Measurements from ENCODE around the gene PEX11G. TPM values are rescaled to one million over a fixed set of nuclear protein-coding genes. Genes with fewer than 3 reads are reported as not detected.

The PEX11G gene
- total and polyA plus RNA-seq, 2 experiments from 2014 or later = 2.2 TPM

- ATAC-seq (no peak), DNase-seq (ENCODE audit: low spot score) (no peak)
- Histone ChIP-seq H3K27ac (ENCODE audit: low read depth) (no peak overlapping the region), H3K9me2 (ENCODE audit: insufficient read depth) (no peaks in the 10 kb centered on the region), H3K4me1 (ENCODE audit: insufficient read depth) (no peaks in the 10 kb centered on the region), H3K4me3 (no peak overlapping the region), H4K20me1 (replicated peaks; ENCODE audit: insufficient read depth) (no peaks in the 10 kb centered on the region), H3K36me3 (ENCODE audit: insufficient read depth) (no peaks in the 10 kb centered on the region; the same call in 1 of the 2 replicates), H3K4me2 (no peak overlapping the region), H3K27me3 (ENCODE audit: insufficient read depth) (no peaks in the 10 kb centered on the region), H3F3A (replicated peaks; ENCODE audit: low read depth) (no peaks in the 10 kb centered on the region), H3K79me2 (replicated peaks; ENCODE audit: insufficient read depth) (no peaks in the 10 kb centered on the region), H2AFZ (no peak overlapping the region)
- Mint-ChIP-seq H3K9me3 (no peaks in the 10 kb centered on the region), H3K4me3 (no peak overlapping the region), H3K36me3 (ENCODE audit: low read depth) (peaks cover 3% of the 10 kb centered on the region; the same call in 1 of the 3 replicates), H3K27ac (no peak overlapping the region), H3K27me3 (ENCODE audit: insufficient read depth, low read depth, poor library complexity) (peaks cover 5% of the 10 kb centered on the region), H3K4me1 (no peaks in the 10 kb centered on the region)
- no peak for TF ChIP-seq REST (IDR thresholded peaks at IDR 0.05; ENCODE audit: unreplicated experiment)
- TF ChIP-seq POLR2AphosphoS5 (IDR thresholded peaks at IDR 0.05; ENCODE audit: low read depth) = no peak
- no peak for TF ChIP-seq CREB1 (CRISPR knock-in tag; IDR thresholded peaks at IDR 0.05; ENCODE audit: low read depth)
- no peak for TF ChIP-seq ZNF331 (CRISPR knock-in tag; IDR thresholded peaks at IDR 0.05; ENCODE audit: low read depth)
- TF ChIP-seq, protein P1, sequence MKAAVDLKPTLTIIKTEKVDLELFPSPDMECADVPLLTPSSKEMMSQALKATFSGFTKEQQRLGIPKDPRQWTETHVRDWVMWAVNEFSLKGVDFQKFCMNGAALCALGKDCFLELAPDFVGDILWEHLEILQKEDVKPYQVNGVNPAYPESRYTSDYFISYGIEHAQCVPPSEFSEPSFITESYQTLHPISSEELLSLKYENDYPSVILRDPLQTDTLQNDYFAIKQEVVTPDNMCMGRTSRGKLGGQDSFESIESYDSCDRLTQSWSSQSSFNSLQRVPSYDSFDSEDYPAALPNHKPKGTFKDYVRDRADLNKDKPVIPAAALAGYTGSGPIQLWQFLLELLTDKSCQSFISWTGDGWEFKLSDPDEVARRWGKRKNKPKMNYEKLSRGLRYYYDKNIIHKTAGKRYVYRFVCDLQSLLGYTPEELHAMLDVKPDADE (IDR thresholded peaks at IDR 0.05) = no peak
- TF ChIP-seq JUNB (IDR thresholded peaks at IDR 0.05; ENCODE audit: unreplicated experiment) = no peak
- no peak for TF ChIP-seq STAT1 (IDR thresholded peaks at IDR 0.05; ENCODE audit: unreplicated experiment)
- TF ChIP-seq EZH2phosphoT487 (IDR thresholded peaks at IDR 0.05; ENCODE audit: unreplicated experiment) = no peak
- TF ChIP-seq, protein P2, sequence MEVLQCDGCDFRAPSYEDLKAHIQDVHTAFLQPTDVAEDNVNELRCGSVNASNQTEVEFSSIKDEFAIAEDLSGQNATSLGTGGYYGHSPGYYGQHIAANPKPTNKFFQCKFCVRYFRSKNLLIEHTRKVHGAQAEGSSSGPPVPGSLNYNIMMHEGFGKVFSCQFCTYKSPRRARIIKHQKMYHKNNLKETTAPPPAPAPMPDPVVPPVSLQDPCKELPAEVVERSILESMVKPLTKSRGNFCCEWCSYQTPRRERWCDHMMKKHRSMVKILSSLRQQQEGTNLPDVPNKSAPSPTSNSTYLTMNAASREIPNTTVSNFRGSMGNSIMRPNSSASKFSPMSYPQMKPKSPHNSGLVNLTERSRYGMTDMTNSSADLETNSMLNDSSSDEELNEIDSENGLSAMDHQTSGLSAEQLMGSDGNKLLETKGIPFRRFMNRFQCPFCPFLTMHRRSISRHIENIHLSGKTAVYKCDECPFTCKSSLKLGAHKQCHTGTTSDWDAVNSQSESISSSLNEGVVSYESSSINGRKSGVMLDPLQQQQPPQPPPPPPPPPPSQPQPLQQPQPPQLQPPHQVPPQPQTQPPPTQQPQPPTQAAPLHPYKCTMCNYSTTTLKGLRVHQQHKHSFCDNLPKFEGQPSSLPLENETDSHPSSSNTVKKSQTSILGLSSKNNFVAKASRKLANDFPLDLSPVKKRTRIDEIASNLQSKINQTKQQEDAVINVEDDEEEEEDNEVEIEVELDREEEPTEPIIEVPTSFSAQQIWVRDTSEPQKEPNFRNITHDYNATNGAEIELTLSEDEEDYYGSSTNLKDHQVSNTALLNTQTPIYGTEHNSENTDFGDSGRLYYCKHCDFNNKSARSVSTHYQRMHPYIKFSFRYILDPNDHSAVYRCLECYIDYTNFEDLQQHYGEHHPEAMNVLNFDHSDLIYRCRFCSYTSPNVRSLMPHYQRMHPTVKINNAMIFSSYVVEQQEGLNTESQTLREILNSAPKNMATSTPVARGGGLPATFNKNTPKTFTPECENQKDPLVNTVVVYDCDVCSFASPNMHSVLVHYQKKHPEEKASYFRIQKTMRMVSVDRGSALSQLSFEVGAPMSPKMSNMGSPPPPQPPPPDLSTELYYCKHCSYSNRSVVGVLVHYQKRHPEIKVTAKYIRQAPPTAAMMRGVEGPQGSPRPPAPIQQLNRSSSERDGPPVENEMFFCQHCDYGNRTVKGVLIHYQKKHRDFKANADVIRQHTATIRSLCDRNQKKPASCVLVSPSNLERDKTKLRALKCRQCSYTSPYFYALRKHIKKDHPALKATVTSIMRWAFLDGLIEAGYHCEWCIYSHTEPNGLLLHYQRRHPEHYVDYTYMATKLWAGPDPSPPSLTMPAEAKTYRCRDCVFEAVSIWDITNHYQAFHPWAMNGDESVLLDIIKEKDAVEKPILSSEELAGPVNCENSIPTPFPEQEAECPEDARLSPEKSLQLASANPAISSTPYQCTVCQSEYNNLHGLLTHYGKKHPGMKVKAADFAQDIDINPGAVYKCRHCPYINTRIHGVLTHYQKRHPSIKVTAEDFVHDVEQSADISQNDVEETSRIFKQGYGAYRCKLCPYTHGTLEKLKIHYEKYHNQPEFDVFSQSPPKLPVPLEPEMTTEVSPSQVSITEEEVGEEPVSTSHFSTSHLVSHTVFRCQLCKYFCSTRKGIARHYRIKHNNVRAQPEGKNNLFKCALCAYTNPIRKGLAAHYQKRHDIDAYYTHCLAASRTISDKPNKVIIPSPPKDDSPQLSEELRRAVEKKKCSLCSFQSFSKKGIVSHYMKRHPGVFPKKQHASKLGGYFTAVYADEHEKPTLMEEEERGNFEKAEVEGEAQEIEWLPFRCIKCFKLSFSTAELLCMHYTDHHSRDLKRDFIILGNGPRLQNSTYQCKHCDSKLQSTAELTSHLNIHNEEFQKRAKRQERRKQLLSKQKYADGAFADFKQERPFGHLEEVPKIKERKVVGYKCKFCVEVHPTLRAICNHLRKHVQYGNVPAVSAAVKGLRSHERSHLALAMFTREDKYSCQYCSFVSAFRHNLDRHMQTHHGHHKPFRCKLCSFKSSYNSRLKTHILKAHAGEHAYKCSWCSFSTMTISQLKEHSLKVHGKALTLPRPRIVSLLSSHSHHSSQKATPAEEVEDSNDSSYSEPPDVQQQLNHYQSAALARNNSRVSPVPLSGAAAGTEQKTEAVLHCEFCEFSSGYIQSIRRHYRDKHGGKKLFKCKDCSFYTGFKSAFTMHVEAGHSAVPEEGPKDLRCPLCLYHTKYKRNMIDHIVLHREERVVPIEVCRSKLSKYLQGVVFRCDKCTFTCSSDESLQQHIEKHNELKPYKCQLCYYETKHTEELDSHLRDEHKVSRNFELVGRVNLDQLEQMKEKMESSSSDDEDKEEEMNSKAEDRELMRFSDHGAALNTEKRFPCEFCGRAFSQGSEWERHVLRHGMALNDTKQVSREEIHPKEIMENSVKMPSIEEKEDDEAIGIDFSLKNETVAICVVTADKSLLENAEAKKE (CRISPR knock-in tag; IDR thresholded peaks at IDR 0.05) = no peak
- TF ChIP-seq NANOG (IDR thresholded peaks at IDR 0.05; ENCODE audit: borderline replicate concordance) = no peak
- TF ChIP-seq EZH2 (IDR thresholded peaks at IDR 0.05; ENCODE audit: low read depth, unreplicated experiment) = no peak
- TF ChIP-seq, protein P3, sequence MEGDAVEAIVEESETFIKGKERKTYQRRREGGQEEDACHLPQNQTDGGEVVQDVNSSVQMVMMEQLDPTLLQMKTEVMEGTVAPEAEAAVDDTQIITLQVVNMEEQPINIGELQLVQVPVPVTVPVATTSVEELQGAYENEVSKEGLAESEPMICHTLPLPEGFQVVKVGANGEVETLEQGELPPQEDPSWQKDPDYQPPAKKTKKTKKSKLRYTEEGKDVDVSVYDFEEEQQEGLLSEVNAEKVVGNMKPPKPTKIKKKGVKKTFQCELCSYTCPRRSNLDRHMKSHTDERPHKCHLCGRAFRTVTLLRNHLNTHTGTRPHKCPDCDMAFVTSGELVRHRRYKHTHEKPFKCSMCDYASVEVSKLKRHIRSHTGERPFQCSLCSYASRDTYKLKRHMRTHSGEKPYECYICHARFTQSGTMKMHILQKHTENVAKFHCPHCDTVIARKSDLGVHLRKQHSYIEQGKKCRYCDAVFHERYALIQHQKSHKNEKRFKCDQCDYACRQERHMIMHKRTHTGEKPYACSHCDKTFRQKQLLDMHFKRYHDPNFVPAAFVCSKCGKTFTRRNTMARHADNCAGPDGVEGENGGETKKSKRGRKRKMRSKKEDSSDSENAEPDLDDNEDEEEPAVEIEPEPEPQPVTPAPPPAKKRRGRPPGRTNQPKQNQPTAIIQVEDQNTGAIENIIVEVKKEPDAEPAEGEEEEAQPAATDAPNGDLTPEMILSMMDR (conservative IDR thresholded peaks at IDR 0.05; ENCODE audit: low read depth in 2 of 2) = no peak
- TF ChIP-seq ZNF114 (CRISPR knock-in tag; IDR thresholded peaks at IDR 0.05) = no peak
Observed at GRCh38 chr19:7471696-7472615, 16.9 kb downstream of the PEX11G start.

All from GM23338 (cell line).